Measurements from ENCODE around the gene POU6F2.

POU6F2 gene

DNA sequence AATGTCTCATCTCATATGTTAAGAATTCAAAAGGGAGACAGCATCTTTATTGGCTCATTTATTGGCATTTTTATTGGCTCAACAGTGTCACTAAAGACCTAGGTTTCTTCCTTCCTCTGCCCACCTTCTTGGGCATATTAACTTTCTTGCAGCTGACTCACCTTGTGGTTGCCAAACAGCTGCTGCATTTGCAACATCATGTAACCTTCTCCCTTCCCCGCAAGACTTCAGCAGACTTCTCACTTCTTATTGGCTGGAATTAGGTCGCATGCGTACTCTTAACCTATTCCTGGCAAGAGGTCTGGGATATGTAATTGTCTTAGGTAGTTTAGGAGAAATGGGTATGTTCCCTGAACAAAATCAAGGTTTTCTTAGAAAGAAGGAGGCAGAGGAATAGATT lies 263.2 kb downstream of the POU6F2 start:
- no peak overlapping the region for H4K8ac ChIP-seq (ENCODE audit: low read depth, low read length)
- no peak overlapping the region for H3K14ac ChIP-seq (ENCODE audit: low read length)
- no peak overlapping the region for H3K4me3 ChIP-seq (ENCODE audit: low read length in 2 of 2)
- no peak overlapping the region for H3K4me2 ChIP-seq (ENCODE audit: insufficient read depth, low read length, poor library complexity, severe bottlenecking)
- no peak overlapping the region for H2AK5ac ChIP-seq (ENCODE audit: low read depth, low read length)
- no peak overlapping the region for H3K18ac ChIP-seq (ENCODE audit: low read length)
- no peak overlapping the region for H3K9ac ChIP-seq (ENCODE audit: low read depth, low read length, poor library complexity)
- no peaks in the 10 kb centered on the region for H3K79me1 ChIP-seq (ENCODE audit: low read depth, low read length)
- no peaks in the 10 kb centered on the region for H3K36me3 ChIP-seq (replicated peaks in 1 of 2; ENCODE audit: control insufficient read depth in 2 of 2, insufficient read depth in 2 of 2, low read length in 2 of 2)
- no peaks in the 10 kb centered on the region for H3K27me3 ChIP-seq (ENCODE audit: control insufficient read depth in 3 of 3, insufficient read depth in 3 of 3, low read depth in 1 of 3, low read length in 3 of 3)
- H2AFZ ChIP-seq (ENCODE audit: low read length), result no peak overlapping the region
- no peaks in the 10 kb centered on the region for H3K4me1 ChIP-seq (ENCODE audit: control insufficient read depth in 2 of 2, insufficient read depth in 1 of 2, low read depth in 1 of 2, low read length in 2 of 2)
- H2BK15ac ChIP-seq (ENCODE audit: low read length), result no peak overlapping the region
- peaks cover 0 to 1% of the 10 kb centered on the region in 2 donors for H3K9me3 ChIP-seq (replicated peaks in 1 of 2; ENCODE audit: control insufficient read depth in 2 of 2, insufficient read depth in 1 of 2, low read depth in 1 of 2, low read length in 2 of 2)
- no peak overlapping the region for H3K23ac ChIP-seq (ENCODE audit: low read depth, low read length, poor library complexity)
- H3K4ac ChIP-seq (ENCODE audit: low read length), result no peak overlapping the region
- no peak for DNase-seq (ENCODE audit: low spot score)
- no peak overlapping the region for H2BK5ac ChIP-seq (ENCODE audit: low read length)
- no peak overlapping the region for H3K27ac ChIP-seq (replicated peaks; ENCODE audit: low read length)
- H2BK120ac ChIP-seq (ENCODE audit: low read depth, low read length), result no peak overlapping the region
- H4K91ac ChIP-seq (ENCODE audit: low read depth, low read length, poor library complexity), result no peak overlapping the region
- no peak overlapping the region for H2BK12ac ChIP-seq (ENCODE audit: low read length)
- WGBS, 2 donors (ENCODE audit: extremely low coverage in 2 of 2, insufficient read length in 2 of 2, insufficient replicate concordance in 1 of 2), result no CpG with 5 or more reads among the region's 3 CpGs

DNA sequence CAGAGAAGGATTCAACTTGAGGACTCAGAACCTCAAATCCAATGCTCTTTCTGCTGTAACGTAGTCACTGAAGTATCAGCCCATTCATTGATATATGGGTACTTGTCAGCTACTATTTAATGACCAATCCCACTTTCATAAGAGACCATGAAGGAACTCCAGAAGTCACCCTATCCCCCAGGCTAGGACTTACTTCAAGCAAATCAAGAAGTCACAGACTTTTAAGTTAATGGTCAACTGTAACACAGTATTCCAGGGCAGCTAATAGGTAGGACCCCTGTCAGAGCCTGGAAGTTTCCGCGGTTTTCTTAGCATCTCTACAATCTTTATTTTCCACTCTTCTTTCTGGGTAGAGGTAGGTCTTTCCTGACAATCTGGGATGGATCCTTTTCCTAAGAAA lies 269.9 kb downstream of the POU6F2 start:
- Histone ChIP-seq H2BK120ac (ENCODE audit: low read depth, low read length) (no peak overlapping the region), H3K27me3 (ENCODE audit: control insufficient read depth in 3 of 3, insufficient read depth in 3 of 3, low read depth in 1 of 3, low read length in 3 of 3) (no peaks in the 10 kb centered on the region), H3K27ac (replicated peaks; ENCODE audit: low read length) (no peak overlapping the region), H3K14ac (ENCODE audit: low read length) (no peak overlapping the region), H3K4me1 (ENCODE audit: control insufficient read depth in 2 of 2, insufficient read depth in 1 of 2, low read depth in 1 of 2, low read length in 2 of 2) (peaks cover 0 to 7% of the 10 kb centered on the region in 2 donors), H3K4me2 (ENCODE audit: insufficient read depth, low read length, poor library complexity, severe bottlenecking) (no peak overlapping the region), H4K91ac (ENCODE audit: low read depth, low read length, poor library complexity) (no peak overlapping the region), H4K8ac (ENCODE audit: low read depth, low read length) (no peak overlapping the region), H3K79me1 (ENCODE audit: low read depth, low read length) (no peaks in the 10 kb centered on the region), H2BK5ac (ENCODE audit: low read length) (no peak overlapping the region), H3K4ac (ENCODE audit: low read length) (no peak overlapping the region), H3K9me3 (replicated peaks in 1 of 2; ENCODE audit: control insufficient read depth in 2 of 2, insufficient read depth in 1 of 2, low read depth in 1 of 2, low read length in 2 of 2) (no peaks in the 10 kb centered on the region), H2AFZ (ENCODE audit: low read length) (no peak overlapping the region), H2AK5ac (ENCODE audit: low read depth, low read length) (no peak overlapping the region), H3K23ac (ENCODE audit: low read depth, low read length, poor library complexity) (no peak overlapping the region), H3K9ac (ENCODE audit: low read depth, low read length, poor library complexity) (no peak overlapping the region), H2BK15ac (ENCODE audit: low read length) (no peak overlapping the region), H3K4me3 (ENCODE audit: low read length in 2 of 2) (no peak overlapping the region), H3K18ac (ENCODE audit: low read length) (no peak overlapping the region), H3K36me3 (replicated peaks in 1 of 2; ENCODE audit: control insufficient read depth in 2 of 2, insufficient read depth in 2 of 2, low read length in 2 of 2) (no peaks in the 10 kb centered on the region), H2BK12ac (ENCODE audit: low read length) (no peak overlapping the region)
- WGBS, 2 donors (ENCODE audit: extremely low coverage in 2 of 2, insufficient read length in 2 of 2, insufficient replicate concordance in 1 of 2), result no CpG with 5 or more reads among the region's 3 CpGs
- no peak for DNase-seq (ENCODE audit: low spot score)

GRCh38 chr7:39248041-39248691 lies 270.5 kb downstream of the POU6F2 start:
- Histone ChIP-seq H3K4ac (ENCODE audit: low read length) (no peak overlapping the region), H3K27me3 (ENCODE audit: control insufficient read depth in 3 of 3, insufficient read depth in 3 of 3, low read depth in 1 of 3, low read length in 3 of 3) (no peaks in the 10 kb centered on the region), H4K8ac (ENCODE audit: low read depth, low read length) (no peak overlapping the region), H2AFZ (ENCODE audit: low read length) (no peak overlapping the region), H2BK15ac (ENCODE audit: low read length) (no peak overlapping the region), H3K14ac (ENCODE audit: low read length) (no peak overlapping the region), H3K9me3 (replicated peaks in 1 of 2; ENCODE audit: control insufficient read depth in 2 of 2, insufficient read depth in 1 of 2, low read depth in 1 of 2, low read length in 2 of 2) (no peaks in the 10 kb centered on the region), H3K4me2 (ENCODE audit: insufficient read depth, low read length, poor library complexity, severe bottlenecking) (no peak overlapping the region), H3K27ac (replicated peaks; ENCODE audit: low read length) (no peak overlapping the region), H2BK5ac (ENCODE audit: low read length) (no peak overlapping the region), H3K79me1 (ENCODE audit: low read depth, low read length) (no peaks in the 10 kb centered on the region), H2AK5ac (ENCODE audit: low read depth, low read length) (no peak overlapping the region), H3K4me3 (ENCODE audit: low read length in 2 of 2) (no peak overlapping the region), H4K91ac (ENCODE audit: low read depth, low read length, poor library complexity) (no peak overlapping the region), H3K23ac (ENCODE audit: low read depth, low read length, poor library complexity) (no peak overlapping the region), H3K9ac (ENCODE audit: low read depth, low read length, poor library complexity) (no peak overlapping the region), H3K4me1 (ENCODE audit: control insufficient read depth in 2 of 2, insufficient read depth in 1 of 2, low read depth in 1 of 2, low read length in 2 of 2) (peaks cover 0 to 13% of the 10 kb centered on the region in 2 donors), H3K36me3 (replicated peaks in 1 of 2; ENCODE audit: control insufficient read depth in 2 of 2, insufficient read depth in 2 of 2, low read length in 2 of 2) (no peaks in the 10 kb centered on the region), H3K18ac (ENCODE audit: low read length) (no peak overlapping the region), H2BK12ac (ENCODE audit: low read length) (no peak overlapping the region), H2BK120ac (ENCODE audit: low read depth, low read length) (no peak overlapping the region)
- no peak for DNase-seq (ENCODE audit: low spot score)
- WGBS, 2 donors (ENCODE audit: extremely low coverage in 2 of 2, insufficient read length in 2 of 2, insufficient replicate concordance in 1 of 2), result no CpG with 5 or more reads among the region's 4 CpGs

- H4K91ac ChIP-seq (ENCODE audit: low read depth, low read length, poor library complexity), result no peak overlapping the region
- no peaks in the 10 kb centered on the region for H3K79me1 ChIP-seq (ENCODE audit: low read depth, low read length)
- no peaks in the 10 kb centered on the region for H3K9me3 ChIP-seq (replicated peaks in 1 of 2; ENCODE audit: control insufficient read depth in 2 of 2, insufficient read depth in 1 of 2, low read depth in 1 of 2, low read length in 2 of 2)
- no peak overlapping the region for H3K23ac ChIP-seq (ENCODE audit: low read depth, low read length, poor library complexity)
- no peak overlapping the region for H2BK15ac ChIP-seq (ENCODE audit: low read length)
- DNase-seq (ENCODE audit: low spot score), result no peak
- H3K18ac ChIP-seq (ENCODE audit: low read length), result no peak overlapping the region
- no peak overlapping the region for H4K8ac ChIP-seq (ENCODE audit: low read depth, low read length)
- H3K36me3 ChIP-seq (replicated peaks in 1 of 2; ENCODE audit: control insufficient read depth in 2 of 2, insufficient read depth in 2 of 2, low read length in 2 of 2), result no peaks in the 10 kb centered on the region
- WGBS, 2 donors (ENCODE audit: extremely low coverage in 2 of 2, insufficient read length in 2 of 2, insufficient replicate concordance in 1 of 2), result no CpG with 5 or more reads among the region's 3 CpGs
- H3K27ac ChIP-seq (replicated peaks; ENCODE audit: low read length), result no peak overlapping the region
- no peak overlapping the region for H2AK5ac ChIP-seq (ENCODE audit: low read depth, low read length)
- no peak overlapping the region for H3K9ac ChIP-seq (ENCODE audit: low read depth, low read length, poor library complexity)
- H3K4me3 ChIP-seq (ENCODE audit: low read length in 2 of 2), result no peak overlapping the region
- H3K4ac ChIP-seq (ENCODE audit: low read length), result no peak overlapping the region
- H3K14ac ChIP-seq (ENCODE audit: low read length), result no peak overlapping the region
- no peak overlapping the region for H2AFZ ChIP-seq (ENCODE audit: low read length)
- H3K27me3 ChIP-seq (ENCODE audit: control insufficient read depth in 3 of 3, insufficient read depth in 3 of 3, low read depth in 1 of 3, low read length in 3 of 3), result no peaks in the 10 kb centered on the region
- H3K4me1 ChIP-seq (ENCODE audit: control insufficient read depth in 2 of 2, insufficient read depth in 1 of 2, low read depth in 1 of 2, low read length in 2 of 2), result peaks cover 0 to 13% of the 10 kb centered on the region in 2 donors
- H2BK12ac ChIP-seq (ENCODE audit: low read length), result no peak overlapping the region
- no peak overlapping the region for H3K4me2 ChIP-seq (ENCODE audit: insufficient read depth, low read length, poor library complexity, severe bottlenecking)
- H2BK120ac ChIP-seq (ENCODE audit: low read depth, low read length), result no peak overlapping the region
- H2BK5ac ChIP-seq (ENCODE audit: low read length), result no peak overlapping the region
These were observed 271.0 kb downstream of the POU6F2 start for GRCh38 chr7:39248692-39249090.

Data from neuronal stem cell (in vitro differentiated cells).